Measurements from ENCODE around the gene GABRP.

- TF ChIP-seq CTCF (IDR thresholded peaks at IDR 0.05) (no peak), POLR2AphosphoS5 (IDR thresholded peaks at IDR 0.05) (no peak)
Measured at GRCh38 chr5:170781946-170782345, 1.6 kb upstream of the GABRP start.

All from prostate gland (tissue), 2 donors.